ENCODE results near the gene EML6.
"Not testable (repeated sequence)": the region's sequence is repeated elsewhere in the genome, so short reads cannot be mapped to it uniquely, and the experiment has no call there.

EML6 gene

DNA sequence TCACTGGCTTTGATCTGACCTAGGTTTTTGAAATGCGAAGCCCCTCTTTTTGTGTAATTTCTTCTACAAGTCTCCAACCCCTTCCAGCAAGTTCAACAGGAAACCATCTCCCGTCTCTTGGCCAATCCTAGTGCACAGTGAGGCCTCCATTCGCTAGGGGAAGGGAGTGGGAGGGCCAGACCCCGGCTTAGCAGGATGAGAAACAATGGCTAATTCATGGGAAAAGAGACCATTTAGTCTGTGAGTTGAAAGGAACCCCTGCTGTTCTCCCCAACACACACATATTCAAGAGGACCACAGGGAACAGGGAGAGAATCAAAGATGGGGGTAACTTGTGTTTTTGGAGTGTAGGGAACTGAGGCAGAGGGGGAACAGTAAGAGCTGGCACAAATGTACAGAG lies 243.8 kb downstream of the EML6 start:
- DNase-seq (ENCODE audit: low read depth) = no peak

- DNase-seq (ENCODE audit: low read depth) = no peak
Observed at GRCh38 chr2:54967759-54968365, 244.4 kb downstream of the EML6 start.

- DNase-seq (ENCODE audit: low read depth) = no peak
Observed at GRCh38 chr2:54968561-54969218, 245.2 kb downstream of the EML6 start.

DNA sequence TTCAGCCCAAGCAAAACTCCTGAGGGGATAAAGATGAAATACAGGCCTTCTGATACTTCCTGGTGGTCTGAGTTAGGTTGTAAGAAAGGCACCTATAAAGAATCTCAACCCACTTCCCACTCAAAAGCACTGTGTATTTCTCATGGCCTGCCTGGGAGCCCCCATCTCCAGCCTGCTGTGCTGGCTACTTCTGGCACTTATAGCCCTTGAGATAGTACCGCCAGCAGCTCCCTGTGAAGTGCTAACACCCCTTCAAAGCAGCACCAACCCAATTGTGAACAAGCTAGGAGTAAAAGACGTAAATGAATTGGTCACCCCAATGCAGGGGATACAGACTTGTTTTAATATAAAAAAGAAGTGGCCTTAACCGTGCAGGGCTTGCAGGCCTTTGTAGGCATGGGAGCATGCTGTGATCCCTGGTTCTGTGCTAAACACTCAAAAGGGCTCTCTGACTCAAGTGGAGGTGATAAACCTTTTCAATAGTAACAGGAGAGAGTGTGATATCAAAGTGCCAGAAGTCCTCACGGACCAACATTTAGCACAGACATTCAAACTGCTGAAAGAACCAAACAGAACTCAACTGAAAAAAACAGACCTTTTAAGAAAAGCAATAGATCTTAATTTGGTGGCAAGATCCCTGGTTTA lies 246.0 kb downstream of the EML6 start:
- no peak for DNase-seq (ENCODE audit: low read depth)

DNA sequence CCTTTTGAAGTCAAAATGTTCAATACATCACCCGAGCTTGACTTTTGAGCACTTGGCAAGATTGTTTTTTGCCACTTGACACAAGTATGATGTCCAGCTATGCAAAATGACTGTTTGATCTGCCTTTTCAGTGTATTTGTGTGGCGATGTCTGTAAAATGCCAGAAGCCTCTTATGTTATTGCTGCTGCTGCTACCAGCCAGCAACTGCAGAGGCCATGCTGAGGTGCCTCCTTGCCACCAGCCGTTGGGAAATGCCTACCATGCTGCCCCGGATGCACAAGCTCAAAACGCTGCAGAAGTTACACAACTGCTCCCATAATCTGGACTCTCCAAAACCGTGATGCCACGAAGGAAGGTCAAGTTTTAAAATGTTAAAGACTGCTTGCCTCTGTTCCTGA lies 246.5 kb downstream of the EML6 start:
- no peak for DNase-seq (ENCODE audit: low read depth)

GRCh38 chr2:54975175-54975574 lies 251.7 kb downstream of the EML6 start:
- no peak for DNase-seq (ENCODE audit: low read depth)

GRCh38 chr2:54975598-54976492 lies 252.4 kb downstream of the EML6 start:
- no peak for DNase-seq (ENCODE audit: low read depth)

GRCh38 chr2:54977149-54977548 lies 253.7 kb downstream of the EML6 start:
- no peak for DNase-seq (ENCODE audit: low read depth)

DNA sequence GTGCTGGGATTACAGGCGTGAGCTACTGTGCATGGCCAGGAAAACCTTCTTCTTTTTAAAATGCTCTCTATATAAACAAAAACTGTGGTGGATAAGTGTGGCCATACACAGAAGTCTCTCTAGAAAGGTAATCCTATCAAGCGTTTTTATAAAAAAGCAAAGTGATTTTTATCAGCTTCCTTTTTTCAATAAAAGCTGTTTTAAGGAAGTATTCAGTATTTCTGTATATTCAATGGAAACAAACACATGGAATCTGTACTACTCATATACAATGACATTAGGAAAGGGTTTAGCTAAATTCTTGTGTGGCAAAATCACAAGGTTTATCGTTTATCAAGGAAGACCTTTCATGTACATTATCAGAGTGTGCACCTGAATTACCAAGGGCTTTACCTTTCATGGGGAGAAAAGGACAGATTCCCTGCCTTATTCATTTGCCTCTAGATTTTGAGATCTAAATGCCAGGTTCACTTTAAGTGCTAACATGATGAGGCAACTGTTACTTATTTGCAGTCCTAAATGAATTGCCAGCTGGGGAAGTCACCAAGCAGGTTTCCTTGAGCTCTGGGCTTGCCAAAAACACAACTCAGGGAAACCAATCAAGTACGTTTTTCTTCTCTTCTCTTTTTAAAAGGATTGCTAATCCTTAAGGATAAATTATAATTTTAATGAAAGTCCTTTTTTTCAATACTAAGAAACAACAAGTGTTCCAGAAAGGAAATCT lies 256.0 kb downstream of the EML6 start:
- DNase-seq (ENCODE audit: low read depth) = no peak

- no peak for DNase-seq (ENCODE audit: low read depth)
Observed at GRCh38 chr2:54981385-54981784, 257.9 kb downstream of the EML6 start.

GRCh38 chr2:54983345-54984220 lies 260.1 kb downstream of the EML6 start:
- DNase-seq (ENCODE audit: low read depth) = no peak

GRCh38 chr2:54984476-54984875 lies 261.0 kb downstream of the EML6 start:
- DNase-seq (ENCODE audit: low read depth) = no peak

DNA sequence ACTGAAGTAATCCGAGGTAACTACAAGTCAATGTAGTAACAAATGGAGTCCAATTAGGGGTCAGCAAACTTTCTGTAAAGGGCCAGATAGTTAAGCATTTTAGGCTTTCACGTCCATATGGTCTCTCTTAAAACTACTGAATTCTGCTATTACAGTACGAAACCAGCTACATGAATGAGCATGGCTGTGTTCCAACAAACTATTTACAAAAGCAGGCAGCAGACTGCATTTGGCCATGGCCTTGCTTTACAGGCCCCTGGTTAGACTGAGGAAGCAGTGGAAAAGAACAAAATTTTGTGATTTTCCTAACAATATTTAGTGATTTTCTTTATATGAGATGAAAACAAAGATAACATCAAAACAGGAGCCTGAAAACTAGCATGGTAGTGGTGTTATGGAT lies 262.8 kb downstream of the EML6 start:
- DNase-seq (ENCODE audit: low read depth) = no peak

DNA sequence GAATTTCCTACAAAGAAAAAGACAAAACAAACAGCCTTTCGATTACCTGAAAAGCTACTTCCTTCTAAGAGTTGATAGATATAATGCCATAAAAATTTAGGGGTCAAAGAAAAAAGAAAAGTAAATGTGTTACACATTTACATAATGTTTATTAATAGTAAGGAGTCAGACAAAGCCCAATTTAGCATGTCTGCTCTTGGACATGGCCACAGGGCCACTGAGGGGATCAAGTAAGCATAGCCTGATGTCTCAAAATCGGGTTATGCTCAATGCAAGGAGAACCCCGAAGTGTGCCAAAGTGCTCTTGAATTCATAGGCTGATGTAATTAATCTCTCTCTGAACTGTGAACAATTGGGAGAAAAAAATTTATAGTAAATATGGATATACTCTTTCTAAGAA lies 265.1 kb downstream of the EML6 start:
- DNase-seq (ENCODE audit: low read depth) = no peak

GRCh38 chr2:54990694-54991093 lies 267.2 kb downstream of the EML6 start:
- DNase-seq (ENCODE audit: low read depth) = not testable (repeated sequence)

DNA sequence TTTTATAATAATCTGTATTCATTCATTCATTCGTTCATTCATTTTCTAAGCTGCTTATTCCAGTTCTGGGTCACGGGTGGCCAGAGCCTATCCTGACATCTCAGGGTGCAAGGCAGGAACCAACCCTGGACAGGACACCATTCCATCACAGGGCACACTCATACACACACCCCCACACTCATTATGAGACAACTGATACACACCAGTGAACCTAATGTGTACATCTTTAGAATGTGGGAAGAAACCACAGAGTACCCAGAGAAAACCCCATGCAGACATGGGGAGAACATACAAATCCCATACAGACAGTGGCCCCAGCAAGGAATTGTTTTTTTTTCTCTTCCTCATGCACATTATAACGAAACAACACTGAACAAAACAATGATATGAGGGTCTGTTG lies 272.1 kb downstream of the EML6 start:
- no peak for DNase-seq (ENCODE audit: low read depth)

DNA sequence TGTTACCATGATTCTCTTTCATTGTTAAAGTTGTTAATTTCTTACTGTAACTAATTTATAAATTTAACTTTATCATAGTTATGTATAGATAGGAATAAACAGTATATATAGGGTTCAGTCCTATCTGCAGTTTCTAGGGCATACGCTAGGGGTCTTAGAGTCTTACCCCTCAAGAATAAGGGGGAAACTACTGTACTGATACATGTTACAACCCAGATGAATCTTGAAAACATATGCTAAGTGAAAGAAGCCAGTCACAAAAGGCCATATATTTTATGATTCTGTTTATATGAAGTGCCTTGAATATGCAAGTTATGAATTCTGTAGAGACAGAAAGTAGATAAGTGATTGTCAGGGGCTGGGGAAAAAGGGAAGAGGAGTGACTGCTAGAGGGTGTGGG lies 274.4 kb downstream of the EML6 start:
- no peak for DNase-seq (ENCODE audit: low read depth)

DNA sequence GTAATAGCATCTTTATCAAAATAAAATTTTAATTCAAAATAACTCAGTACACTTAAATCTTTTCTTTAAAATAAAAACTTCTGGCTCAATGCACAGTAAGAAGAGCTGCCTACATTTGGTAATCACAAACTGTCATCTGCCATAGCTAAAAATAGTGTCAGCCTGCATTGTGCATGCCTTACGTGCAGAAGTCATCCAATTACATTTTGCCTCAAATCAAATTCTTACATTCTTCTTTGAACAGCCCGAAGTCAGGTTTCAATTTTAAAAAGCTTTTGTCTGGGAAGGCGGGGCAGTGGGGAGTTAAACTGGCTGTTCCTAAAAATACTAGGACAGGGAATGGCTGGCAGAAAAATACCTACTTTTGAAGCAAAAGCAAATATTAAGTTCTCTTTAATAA lies 275.7 kb downstream of the EML6 start:
- DNase-seq (ENCODE audit: low read depth) = no peak

DNA sequence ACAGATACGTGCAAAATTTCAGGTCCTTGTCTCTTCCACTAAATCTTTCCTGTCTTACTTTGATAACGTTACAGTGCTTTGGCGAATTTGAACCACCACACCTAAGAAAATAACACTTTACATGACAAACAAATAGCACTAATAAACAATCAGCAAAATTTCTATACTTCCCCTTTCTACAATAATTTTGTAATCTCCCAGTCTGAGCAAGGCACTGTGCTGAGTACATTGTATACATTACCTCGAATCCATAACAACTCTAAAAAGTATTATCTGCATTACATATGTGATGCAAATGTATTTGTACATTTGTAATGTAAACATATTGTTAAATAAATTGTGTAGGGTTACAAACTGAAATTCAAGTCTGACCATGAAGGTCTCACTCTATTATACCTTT lies 276.9 kb downstream of the EML6 start:
- no peak for DNase-seq (ENCODE audit: low read depth)

GRCh38 chr2:55001716-55002115 lies 278.3 kb downstream of the EML6 start:
- DNase-seq (ENCODE audit: low read depth) = no peak

Measured in activated T-cell treated with anti-CD3 and anti-CD28 coated beads for 1 hour (primary cell).